ENCODE measurements around the gene GPC5.

Gene GPC5

GRCh38 chr13:91362908-91363307 is 35.5 kb upstream of the GPC5 start:
- no peaks in the 10 kb centered on the region for H4K20me1 ChIP-seq (ENCODE audit: insufficient read depth)
- no peak overlapping the region for H3K4me3 ChIP-seq (IDR thresholded peaks at IDR 0.05; ENCODE audit: insufficient read depth, low read depth, low read length)
- no peak overlapping the region for H3K4me2 ChIP-seq
- H3K27me3 ChIP-seq (ENCODE audit: insufficient read depth, low read depth), result no peaks in the 10 kb centered on the region
- H3K9ac ChIP-seq, result no peak overlapping the region
- H3K36me3 ChIP-seq (ENCODE audit: insufficient read depth), result no peaks in the 10 kb centered on the region
- no peaks in the 10 kb centered on the region for H3K4me1 ChIP-seq (ENCODE audit: low read depth, poor library complexity, severe bottlenecking)
- no peak overlapping the region for H3K27ac ChIP-seq
- H3K79me2 ChIP-seq (ENCODE audit: insufficient read depth, low read depth), result no peaks in the 10 kb centered on the region
- no peak for TF ChIP-seq CTCF (conservative IDR thresholded peaks at IDR 0.05; ENCODE audit: low read depth, low read length)
- H2AFZ ChIP-seq (ENCODE audit: low read depth), result no peak overlapping the region

GRCh38 chr13:91368101-91368500 is 30.3 kb upstream of the GPC5 start:
- no peaks in the 10 kb centered on the region for H3K79me2 ChIP-seq (ENCODE audit: insufficient read depth, low read depth)
- H3K27ac ChIP-seq, result no peak overlapping the region
- TF ChIP-seq CTCF (conservative IDR thresholded peaks at IDR 0.05; ENCODE audit: low read depth, low read length), result no peak
- H3K27me3 ChIP-seq (ENCODE audit: insufficient read depth, low read depth), result no peaks in the 10 kb centered on the region
- H3K36me3 ChIP-seq (ENCODE audit: insufficient read depth), result no peaks in the 10 kb centered on the region
- no peak overlapping the region for H3K9ac ChIP-seq
- H3K4me1 ChIP-seq (ENCODE audit: low read depth, poor library complexity, severe bottlenecking), result no peaks in the 10 kb centered on the region
- no peak overlapping the region for H3K4me2 ChIP-seq
- no peaks in the 10 kb centered on the region for H4K20me1 ChIP-seq (ENCODE audit: insufficient read depth)
- no peak overlapping the region for H2AFZ ChIP-seq (ENCODE audit: low read depth)
- no peak overlapping the region for H3K4me3 ChIP-seq (IDR thresholded peaks at IDR 0.05; ENCODE audit: insufficient read depth, low read depth, low read length)

GRCh38 chr13:91368676-91369440 is 29.6 kb upstream of the GPC5 start:
- no peak overlapping the region for H3K4me2 ChIP-seq
- TF ChIP-seq CTCF (conservative IDR thresholded peaks at IDR 0.05; ENCODE audit: low read depth, low read length), result no peak

GRCh38 chr13:91369441-91369831 is 29.0 kb upstream of the GPC5 start:
- Histone ChIP-seq H3K4me3 (IDR thresholded peaks at IDR 0.05; ENCODE audit: insufficient read depth, low read depth, low read length) (no peak overlapping the region), H3K4me1 (ENCODE audit: low read depth, poor library complexity, severe bottlenecking) (no peaks in the 10 kb centered on the region), H3K79me2 (ENCODE audit: insufficient read depth, low read depth) (no peaks in the 10 kb centered on the region), H3K36me3 (ENCODE audit: insufficient read depth) (no peaks in the 10 kb centered on the region), H3K27ac (no peak overlapping the region), H2AFZ (ENCODE audit: low read depth) (no peak overlapping the region), H3K27me3 (ENCODE audit: insufficient read depth, low read depth) (no peaks in the 10 kb centered on the region), H3K9ac (no peak overlapping the region), H3K4me2 (no peak overlapping the region), H4K20me1 (ENCODE audit: insufficient read depth) (no peaks in the 10 kb centered on the region)
- no peak for TF ChIP-seq CTCF (conservative IDR thresholded peaks at IDR 0.05; ENCODE audit: low read depth, low read length)

More at GRCh38 chr13:91368676-91369440, 29.6 kb upstream of the GPC5 start:
- H3K27ac ChIP-seq, result no peak overlapping the region
- no peak overlapping the region for H3K4me3 ChIP-seq (IDR thresholded peaks at IDR 0.05; ENCODE audit: insufficient read depth, low read depth, low read length)
- no peaks in the 10 kb centered on the region for H3K27me3 ChIP-seq (ENCODE audit: insufficient read depth, low read depth)
- H3K9ac ChIP-seq, result no peak overlapping the region
- H4K20me1 ChIP-seq (ENCODE audit: insufficient read depth), result no peaks in the 10 kb centered on the region
- no peaks in the 10 kb centered on the region for H3K4me1 ChIP-seq (ENCODE audit: low read depth, poor library complexity, severe bottlenecking)
- no peaks in the 10 kb centered on the region for H3K36me3 ChIP-seq (ENCODE audit: insufficient read depth)
- no peaks in the 10 kb centered on the region for H3K79me2 ChIP-seq (ENCODE audit: insufficient read depth, low read depth)
- H2AFZ ChIP-seq (ENCODE audit: low read depth), result no peak overlapping the region
